HepG2 (cell line): ENCODE data around the gene MFAP2. TPM values are rescaled to one million over a fixed set of nuclear protein-coding genes. Genes with fewer than 3 reads are reported as not detected.

ENCODE experiments used
- ARID2 ChIP-seq: sonication (generic); formaldehyde crosslinking; IDR thresholded peaks from 2 replicates; pipeline ENCODE4 v1.8.1; 2022; ENCODE audit warnings: mild to moderate bottlenecking, missing genetic modification reagents, borderline replicate concordance
- ARID5B ChIP-seq: IDR thresholded peaks from 2 replicates; pipeline ENCODE4 v1.4.0; 2020; ENCODE audit warnings: mild to moderate bottlenecking, missing genetic modification reagents
- ESRRA ChIP-seq: sonication (generic); formaldehyde crosslinking; IDR thresholded peaks from 2 replicates; pipeline ENCODE4 v1.5.1; 2020; ENCODE audit warnings: mild to moderate bottlenecking, low read depth, missing genetic modification reagents
- HCFC1 ChIP-seq: fragments of 150-350 bp; IDR thresholded peaks from 2 replicates; pipeline ENCODE4 v1.6.1; 2014; ENCODE audit warnings: low read depth, low read length
- HINFP ChIP-seq: sonication (generic); formaldehyde crosslinking; IDR thresholded peaks from 2 replicates; pipeline ENCODE4 v1.4.0; 2020; ENCODE audit warnings: low read depth, mild to moderate bottlenecking, missing genetic modification reagents
- KAT7 ChIP-seq: IDR thresholded peaks from 2 replicates; pipeline ENCODE4 v1.6.1; 2018; ENCODE audit warnings: borderline replicate concordance, missing compliant biosample characterization
- MTA3 ChIP-seq: sonication (generic); formaldehyde crosslinking; IDR thresholded peaks from 2 replicates; pipeline ENCODE4 v1.4.0; 2020; ENCODE audit warnings: missing genetic modification reagents
- NR3C1 ChIP-seq: sonication (generic); formaldehyde crosslinking; IDR thresholded peaks from 2 replicates; pipeline ENCODE4 v1.4.0; 2020; ENCODE audit warnings: missing genetic modification reagents
- PHB2 ChIP-seq: fragments of 450-650 bp; IDR thresholded peaks from 2 replicates; pipeline ENCODE4 v1.6.1; 2018; ENCODE audit not compliant: partially characterized antibody
- PHF20 ChIP-seq: sonication (generic); formaldehyde crosslinking; IDR thresholded peaks from 2 replicates; pipeline ENCODE4 v1.5.0; 2020; ENCODE audit warnings: mild to moderate bottlenecking, missing genetic modification reagents
- RCOR2 ChIP-seq: IDR thresholded peaks from 2 replicates; pipeline ENCODE4 v1.6.1; 2016; ENCODE audit warnings: missing biosample characterization, missing genetic modification reagents
- REL ChIP-seq: sonication (generic); formaldehyde crosslinking; conservative IDR thresholded peaks from 2 replicates; pipeline ENCODE4 v1.8.0; 2022; ENCODE audit warnings: mild to moderate bottlenecking, missing genetic modification reagents, moderate library complexity
- RXRA ChIP-seq: sonication (generic); formaldehyde crosslinking; IDR thresholded peaks from 2 replicates; pipeline ENCODE4 v1.5.1; 2020; ENCODE audit warnings: missing genetic modification reagents
- SP1 ChIP-seq, 2 experiments: fragments of 450-650 bp in 1 of 2; sonication (generic) in 1 of 2; formaldehyde crosslinking in 1 of 2; IDR thresholded peaks; 2 replicates each; pipeline versions ENCODE4 v1.4.0 to v1.6.1; 2016 to 2020; ENCODE audit warnings: missing genetic modification reagents in 1 of 2
- SP2 ChIP-seq: sonication (generic); formaldehyde crosslinking; IDR thresholded peaks from 2 replicates; pipeline ENCODE4 v1.5.1; 2020; ENCODE audit warnings: mild to moderate bottlenecking, missing genetic modification reagents
- TFDP2 ChIP-seq: sonication (generic); formaldehyde crosslinking; IDR thresholded peaks from 2 replicates; pipeline ENCODE4 v1.4.0; 2020; ENCODE audit warnings: missing genetic modification reagents
- ZFP91 ChIP-seq: sonication (generic); formaldehyde crosslinking; IDR thresholded peaks from 2 replicates; pipeline ENCODE4 v1.9.0; 2022; ENCODE audit warnings: missing genetic modification reagents, mild to moderate bottlenecking, borderline replicate concordance
- ZNF335 ChIP-seq: sonication (generic); formaldehyde crosslinking; IDR thresholded peaks from 2 replicates; pipeline ENCODE4 v1.4.0; 2020; ENCODE audit warnings: missing genetic modification reagents
- ZNF431 ChIP-seq: sonication (generic); formaldehyde crosslinking; IDR thresholded peaks from 2 replicates; pipeline ENCODE4 v1.9.0; 2022; ENCODE audit warnings: missing genetic modification reagents, low read depth, mild to moderate bottlenecking, borderline replicate concordance
- ZNF484 ChIP-seq: sonication (generic); formaldehyde crosslinking; IDR thresholded peaks from 2 replicates; pipeline ENCODE4 v1.5.1; 2020; ENCODE audit warnings: mild to moderate bottlenecking, low read depth, missing genetic modification reagents, borderline replicate concordance
- polyA plus RNA-seq, 8 experiments: library from polyadenylated mRNA; depleted of rRNA in 3 of 8; stranded (reverse) in 7 of 8; unstranded in 1 of 8; fragments of >200 nt; fragmentation: Illumina TruSeq in 4 of 8; extraction: Trizol in 4 of 8; gene quantifications; 2 replicates each; pipeline versions ENCODE4 v1.2.1 to v1.2.3, GENCODE V29; 2011 to 2016; ENCODE audit warnings: low read depth in 4 of 8, missing spikeins in 1 of 8, mixed read lengths in 1 of 8; ENCODE audit not compliant: insufficient read depth in 1 of 8
- total RNA-seq, 5 experiments: library from RNA; depleted of rRNA; stranded (reverse); fragments of >200 nt; fragmentation: Illumina TruSeq; extraction: Trizol; gene quantifications; 2 replicates each; pipeline ENCODE4 v1.2.3, GENCODE V29; 2016; ENCODE audit warnings: low read depth in 1 of 5
- TF ChIP-seq, protein P1 (sequence below): sonication (generic); formaldehyde crosslinking; IDR thresholded peaks from 2 replicates; pipeline ENCODE4 v1.4.0; 2020; ENCODE audit warnings: mild to moderate bottlenecking, low read depth, missing genetic modification reagents

The MFAP2 gene
- total and polyA plus RNA-seq, 2 of the 13 experiments (the other 11 are each of a cell fraction or from before 2014, with no cell fraction given) = 1.1 to 1.4 TPM

GRCh38 chr1:17011439-17012307 lies 31.3 kb upstream of the MFAP2 start, which contains the start of gene ATP13A2 (continued):
- TF ChIP-seq RCOR2 (CRISPR knock-in tag) = no peak
- no peak for TF ChIP-seq SP2 (CRISPR knock-in tag)
- no peak for TF ChIP-seq MTA3
- TF ChIP-seq PHB2 = no peak
- peak; percentile 88 for TF ChIP-seq HCFC1
- TF ChIP-seq, protein P1, sequence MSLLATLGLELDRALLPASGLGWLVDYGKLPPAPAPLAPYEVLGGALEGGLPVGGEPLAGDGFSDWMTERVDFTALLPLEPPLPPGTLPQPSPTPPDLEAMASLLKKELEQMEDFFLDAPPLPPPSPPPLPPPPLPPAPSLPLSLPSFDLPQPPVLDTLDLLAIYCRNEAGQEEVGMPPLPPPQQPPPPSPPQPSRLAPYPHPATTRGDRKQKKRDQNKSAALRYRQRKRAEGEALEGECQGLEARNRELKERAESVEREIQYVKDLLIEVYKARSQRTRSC (CRISPR knock-in tag) = no peak
- TF ChIP-seq ARID5B (CRISPR knock-in tag) = no peak
- no peak for TF ChIP-seq RXRA (CRISPR knock-in tag)
- no peak for TF ChIP-seq KAT7 (CRISPR knock-in tag)
- TF ChIP-seq SP1 (IDR thresholded peaks at IDR 0.05) = no peak
- TF ChIP-seq SP1 (CRISPR knock-in tag; IDR thresholded peaks at IDR 0.05) = peak; percentile 63
- 0 out of 2 replicates have a peak, but pooled peaks have one; percentile 15 for TF ChIP-seq ESRRA (CRISPR knock-in tag)
- peak; percentile 45; the same call in 1 of the 2 replicates for TF ChIP-seq PHF20 (CRISPR knock-in tag)
- TF ChIP-seq TFDP2 (CRISPR knock-in tag) = peak; percentile 36; the same call in 1 of the 2 replicates
- TF ChIP-seq REL = no peak
- TF ChIP-seq ARID2 (CRISPR knock-in tag) = no peak
- TF ChIP-seq ZNF335 = no peak
- peak; percentile 37 for TF ChIP-seq ZFP91 (CRISPR knock-in tag)
- no peak for TF ChIP-seq ZNF484 (CRISPR knock-in tag)
- no peak for TF ChIP-seq NR3C1 (CRISPR knock-in tag)
- no peak for TF ChIP-seq ZNF431
- no peak for TF ChIP-seq HINFP (CRISPR knock-in tag)
